ENCODE measurements around the gene PRSS23. TPM values are rescaled to one million over a fixed set of nuclear protein-coding genes. Genes with fewer than 3 reads are reported as not detected.

The PRSS23 gene
- total and polyA plus RNA-seq, 12 donors = 5.1 to 49.4 (median 28.8) TPM

- no peaks in the 10 kb centered on the region for H3K9me3 ChIP-seq (replicated peaks in 1 of 3)
- no peaks in the 10 kb centered on the region for H3K27me3 ChIP-seq
- intact Hi-C loops (cut with DNase I) = loop anchor here (10.0 kb wide), 2 partner anchors 135 to 175 kb away; partner anchors contain the start of gene ME3 (in 1 of the 2)
- peaks cover 0 to 11% of the 10 kb centered on the region in 2 donors for H3K4me1 ChIP-seq (replicated peaks in 1 of 2)
- no peak overlapping the region for H3K4me3 ChIP-seq
- TF ChIP-seq POLR2A (IDR thresholded peaks at IDR 0.05) = no peak
- TF ChIP-seq, protein P1, sequence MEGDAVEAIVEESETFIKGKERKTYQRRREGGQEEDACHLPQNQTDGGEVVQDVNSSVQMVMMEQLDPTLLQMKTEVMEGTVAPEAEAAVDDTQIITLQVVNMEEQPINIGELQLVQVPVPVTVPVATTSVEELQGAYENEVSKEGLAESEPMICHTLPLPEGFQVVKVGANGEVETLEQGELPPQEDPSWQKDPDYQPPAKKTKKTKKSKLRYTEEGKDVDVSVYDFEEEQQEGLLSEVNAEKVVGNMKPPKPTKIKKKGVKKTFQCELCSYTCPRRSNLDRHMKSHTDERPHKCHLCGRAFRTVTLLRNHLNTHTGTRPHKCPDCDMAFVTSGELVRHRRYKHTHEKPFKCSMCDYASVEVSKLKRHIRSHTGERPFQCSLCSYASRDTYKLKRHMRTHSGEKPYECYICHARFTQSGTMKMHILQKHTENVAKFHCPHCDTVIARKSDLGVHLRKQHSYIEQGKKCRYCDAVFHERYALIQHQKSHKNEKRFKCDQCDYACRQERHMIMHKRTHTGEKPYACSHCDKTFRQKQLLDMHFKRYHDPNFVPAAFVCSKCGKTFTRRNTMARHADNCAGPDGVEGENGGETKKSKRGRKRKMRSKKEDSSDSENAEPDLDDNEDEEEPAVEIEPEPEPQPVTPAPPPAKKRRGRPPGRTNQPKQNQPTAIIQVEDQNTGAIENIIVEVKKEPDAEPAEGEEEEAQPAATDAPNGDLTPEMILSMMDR (IDR thresholded peaks at IDR 0.05) = no peak
- H3K27ac ChIP-seq = no peak overlapping the region
- H3K36me3 ChIP-seq (replicated peaks in 1 of 2) = no peaks in the 10 kb centered on the region
- DNase-seq = no peak
Observed at GRCh38 chr11:86809561-86809960, 9.2 kb downstream of the PRSS23 start.

DNA sequence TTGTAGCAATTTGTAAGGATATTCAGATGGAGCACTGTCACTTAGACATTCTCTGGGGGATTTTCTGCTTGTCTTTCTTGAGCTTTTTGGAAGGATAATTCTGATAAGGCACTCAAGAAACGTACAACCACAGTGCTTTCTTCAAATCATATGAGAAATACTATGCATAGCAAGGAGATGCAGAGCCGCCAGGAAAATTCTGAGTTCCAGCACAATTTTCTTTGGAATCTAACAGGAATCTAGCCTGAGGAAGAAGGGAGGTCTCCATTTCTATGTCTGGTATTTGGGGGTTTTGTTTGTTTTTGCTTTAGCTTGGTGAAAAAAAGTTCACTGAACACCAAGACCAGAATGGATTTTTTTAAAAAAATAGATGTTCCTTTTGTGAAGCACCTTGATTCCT is 9.9 kb downstream of the PRSS23 start:
- H3K4me1 ChIP-seq (replicated peaks in 1 of 2) = peaks cover 0 to 8% of the 10 kb centered on the region in 2 donors
- no peak overlapping the region for H3K4me3 ChIP-seq
- no peak overlapping the region for H3K27ac ChIP-seq
- intact Hi-C loops (cut with DNase I) = loop anchor here (5.0 to 10.0 kb wide), 2 partner anchors 195 to 358 kb away; no protein-coding TSS in a partner anchor
- WGBS, 4 donors = 74 to 88% (median 86%) methylated on average over 2 of the region's 2 CpGs
- H3K36me3 ChIP-seq (replicated peaks in 1 of 2) = no peaks in the 10 kb centered on the region
- no peak for DNase-seq
- H3K27me3 ChIP-seq = no peaks in the 10 kb centered on the region
- H3K9me3 ChIP-seq (replicated peaks in 1 of 3) = no peaks in the 10 kb centered on the region
- TF ChIP-seq, protein P1 (IDR thresholded peaks at IDR 0.05) = no peak
- TF ChIP-seq POLR2A (IDR thresholded peaks at IDR 0.05) = no peak

DNA sequence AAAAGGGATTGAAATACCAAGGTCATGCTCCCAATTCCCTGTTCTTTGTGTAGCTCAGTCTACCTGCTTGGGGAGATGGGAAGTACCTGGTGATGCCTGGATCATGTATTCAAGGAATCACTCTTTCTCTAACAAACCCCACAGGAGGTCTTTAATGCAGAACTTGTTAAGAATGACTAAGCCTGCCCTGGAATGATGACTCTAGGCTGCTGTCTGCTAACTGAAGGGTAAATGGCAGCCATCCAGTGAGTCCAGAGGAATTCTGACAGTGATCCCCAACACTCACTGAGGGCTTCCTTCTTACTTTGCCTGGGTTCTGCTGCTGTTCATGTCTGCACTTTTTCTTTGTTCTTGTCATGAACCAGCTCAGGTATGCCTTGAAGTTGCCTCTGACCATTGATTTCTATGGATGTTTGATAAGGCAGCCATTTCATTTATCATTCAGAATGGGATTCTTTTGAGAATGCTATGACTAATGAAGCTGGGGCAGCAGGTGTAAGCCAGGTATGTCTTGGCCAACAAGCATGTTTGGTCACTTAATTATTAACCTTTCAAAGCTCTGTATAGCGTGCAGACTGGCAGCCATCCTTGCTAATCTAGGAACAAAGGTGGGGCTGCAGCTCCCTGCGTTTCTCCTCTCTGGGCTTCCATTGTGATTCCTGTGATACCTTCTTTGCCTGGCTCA is 11.4 kb downstream of the PRSS23 start:
- no peak overlapping the region for H3K27ac ChIP-seq
- no peaks in the 10 kb centered on the region for H3K27me3 ChIP-seq
- no peak for TF ChIP-seq POLR2A (IDR thresholded peaks at IDR 0.05)
- TF ChIP-seq, protein P1 (IDR thresholded peaks at IDR 0.05) = no peak
- H3K36me3 ChIP-seq (replicated peaks in 1 of 2) = no peaks in the 10 kb centered on the region
- H3K4me3 ChIP-seq = no peak overlapping the region
- H3K4me1 ChIP-seq (replicated peaks in 1 of 2) = peaks cover 0 to 7% of the 10 kb centered on the region in 2 donors
- intact Hi-C loops (cut with DNase I) = loop anchor here (5.0 to 10.0 kb wide), 2 partner anchors 197 to 359 kb away; no protein-coding TSS in a partner anchor
- no peak for DNase-seq
- H3K9me3 ChIP-seq (replicated peaks in 1 of 3) = no peaks in the 10 kb centered on the region
- 94 to 97% (median 95%) methylated on average over 2 of the region's 2 CpGs for WGBS, 4 donors

DNA sequence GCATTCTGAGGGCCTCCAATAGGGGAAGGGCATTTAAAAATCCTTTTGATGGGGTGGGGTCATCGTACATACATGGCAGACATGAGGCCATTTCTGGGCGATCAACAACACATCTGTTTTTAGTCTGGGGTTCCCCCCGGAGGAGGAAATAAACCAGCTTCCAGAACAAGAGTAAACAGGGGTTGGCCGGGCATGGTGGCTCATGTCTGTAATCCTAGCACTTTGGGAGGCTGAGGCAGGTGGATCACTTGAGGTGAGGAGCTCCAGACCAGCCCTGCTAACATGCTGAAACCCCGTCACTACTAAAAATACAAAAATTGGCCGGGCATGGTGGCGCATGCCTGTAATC is 12.0 kb downstream of the PRSS23 start:
- TF ChIP-seq POLR2A (IDR thresholded peaks at IDR 0.05) = no peak
- TF ChIP-seq, protein P1 (IDR thresholded peaks at IDR 0.05) = no peak
- DNase-seq = no peak
- Histone ChIP-seq H3K4me3 (no peak overlapping the region), H3K9me3 (replicated peaks in 1 of 3) (no peaks in the 10 kb centered on the region), H3K36me3 (replicated peaks in 1 of 2) (no peaks in the 10 kb centered on the region), H3K27ac (no peak overlapping the region), H3K4me1 (replicated peaks in 1 of 2) (peaks cover 0 to 7% of the 10 kb centered on the region in 2 donors), H3K27me3 (no peaks in the 10 kb centered on the region)
- WGBS, 4 donors = 86 to 92% (median 88%) methylated on average over 7 of the region's 7 CpGs
- intact Hi-C loops (cut with DNase I) = loop anchor here (5.0 to 10.0 kb wide), 2 partner anchors 197 to 360 kb away; no protein-coding TSS in a partner anchor
